Activated B cell treated with CpG ODN at 0.5 μM for 24 hours (primary cell): ENCODE data around the gene ACTC1. TPM values are rescaled to one million over a fixed set of nuclear protein-coding genes. Genes with fewer than 3 reads are reported as not detected.

Source experiments
- ATAC-seq: fragments of 200-7000 bp; cut with Tn5 transposase; one replicate; pipeline ENCODE4 v1.10.0; 2021; ENCODE audit warnings: low read depth, mild to moderate bottlenecking, moderate library complexity
- CTCF ChIA-PET: fragments of 350-600 bp; sonication (Branson Sonifier 250); formaldehyde crosslinking; loops from one replicate; lab custom pipeline; 2021; ENCODE audit warnings: antibody characterized with exemption; lab: Charles Lee
- POLR2A ChIA-PET: fragments of 350-600 bp; sonication (Branson Sonifier 250); formaldehyde crosslinking; loops from one replicate; lab custom pipeline; 2021; ENCODE audit warnings: antibody characterized with exemption; lab: Charles Lee
- DNase-seq: peaks from one replicate; pipeline ENCODE4 v3.0.0; 2022
- H3K27ac Mint-ChIP-seq: one replicate; pipeline ENCODE4 v1.8.0; 2020; ENCODE audit warnings: mixed read lengths
- H3K27me3 Mint-ChIP-seq: one replicate; pipeline ENCODE4 v1.8.0; 2021; ENCODE audit warnings: mixed read lengths
- H3K36me3 Mint-ChIP-seq: one replicate; pipeline ENCODE4 v1.8.0; 2021; ENCODE audit warnings: low read depth, mixed read lengths
- H3K4me1 Mint-ChIP-seq: one replicate; pipeline ENCODE4 v1.8.0; 2021; ENCODE audit warnings: mixed read lengths
- H3K4me3 Mint-ChIP-seq: one replicate; pipeline ENCODE4 v1.8.0; 2020; ENCODE audit warnings: mild to moderate bottlenecking, mixed read lengths
- H3K9me3 Mint-ChIP-seq: one replicate; pipeline ENCODE4 v1.8.0; 2020; ENCODE audit warnings: mixed read lengths
- intact Hi-C: fragments of 100-400 bp; cut with micrococcal nuclease; formaldehyde crosslinking; loops from one replicate; pipeline ENCODE4 v1.15.1; 2024
- total RNA-seq: library from RNA; stranded (reverse); gene quantifications from 2 replicates; pipeline ENCODE4 v1.2.3, GENCODE V29; 2022
- TF ChIP-seq, protein P1 (sequence below): fragments of 200-600 bp; IDR thresholded peaks from one replicate; pipeline ENCODE4 v1.8.0; 2022; ENCODE audit warnings: antibody characterized with exemption, mild to moderate bottlenecking

ACTC1 gene
- not detected in 2 replicates for total RNA-seq

DNA sequence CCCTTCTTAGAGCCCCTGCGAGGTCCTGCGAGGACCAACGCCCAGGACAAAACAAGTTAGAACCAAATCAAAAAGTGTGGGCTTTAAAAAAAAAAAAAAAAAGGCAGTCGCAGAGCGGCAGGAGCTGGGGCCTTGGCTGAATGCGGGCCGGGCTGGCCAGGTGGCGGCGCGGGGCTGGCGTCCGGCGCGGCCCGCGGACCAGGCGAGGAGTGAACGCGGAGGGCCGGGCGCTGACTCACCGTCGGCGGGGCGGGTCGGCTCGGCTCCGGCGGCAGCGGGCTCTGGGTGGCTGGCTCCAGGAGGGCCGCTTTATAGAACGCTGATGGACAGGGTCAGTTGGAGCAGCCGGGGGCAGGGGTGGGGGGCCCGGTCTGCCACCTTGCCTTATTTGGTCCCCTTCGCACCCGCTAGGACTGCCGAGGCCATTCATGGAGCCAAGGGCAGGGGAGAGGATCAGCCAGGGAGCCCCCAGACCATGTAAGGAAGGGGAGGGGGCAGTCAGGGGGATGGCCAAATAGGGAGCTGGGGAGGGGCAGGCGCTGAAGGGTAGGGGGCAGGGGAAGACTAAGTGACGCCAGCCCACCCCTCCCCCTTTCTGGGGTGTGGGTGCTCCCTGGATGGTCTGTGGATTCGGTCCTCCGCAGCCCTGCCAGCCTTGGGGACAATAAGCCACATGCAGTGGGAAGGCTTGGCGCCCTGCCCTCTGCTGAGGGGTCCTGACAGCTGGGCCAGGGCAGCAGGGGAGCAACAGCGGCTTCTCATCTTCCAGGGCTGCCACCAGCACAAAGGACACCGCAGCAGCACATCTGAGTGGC, at the start of gene ACTC1:
Gene ACTC1 (minus strand): TSS at position 283 of the 815 bp plus-strand sequence. CDS start 741 bp downstream, outside the sequence.
- TF ChIP-seq, protein P1, sequence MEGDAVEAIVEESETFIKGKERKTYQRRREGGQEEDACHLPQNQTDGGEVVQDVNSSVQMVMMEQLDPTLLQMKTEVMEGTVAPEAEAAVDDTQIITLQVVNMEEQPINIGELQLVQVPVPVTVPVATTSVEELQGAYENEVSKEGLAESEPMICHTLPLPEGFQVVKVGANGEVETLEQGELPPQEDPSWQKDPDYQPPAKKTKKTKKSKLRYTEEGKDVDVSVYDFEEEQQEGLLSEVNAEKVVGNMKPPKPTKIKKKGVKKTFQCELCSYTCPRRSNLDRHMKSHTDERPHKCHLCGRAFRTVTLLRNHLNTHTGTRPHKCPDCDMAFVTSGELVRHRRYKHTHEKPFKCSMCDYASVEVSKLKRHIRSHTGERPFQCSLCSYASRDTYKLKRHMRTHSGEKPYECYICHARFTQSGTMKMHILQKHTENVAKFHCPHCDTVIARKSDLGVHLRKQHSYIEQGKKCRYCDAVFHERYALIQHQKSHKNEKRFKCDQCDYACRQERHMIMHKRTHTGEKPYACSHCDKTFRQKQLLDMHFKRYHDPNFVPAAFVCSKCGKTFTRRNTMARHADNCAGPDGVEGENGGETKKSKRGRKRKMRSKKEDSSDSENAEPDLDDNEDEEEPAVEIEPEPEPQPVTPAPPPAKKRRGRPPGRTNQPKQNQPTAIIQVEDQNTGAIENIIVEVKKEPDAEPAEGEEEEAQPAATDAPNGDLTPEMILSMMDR: no peak

GRCh38 chr15:34841262-34841725, 45.9 kb upstream of the ACTC1 start:
- Mint-ChIP-seq H3K4me1 (no peaks in the 10 kb centered on the region), H3K36me3 (no peaks in the 10 kb centered on the region), H3K27me3 (peaks cover 2% of the 10 kb centered on the region), H3K27ac (no peak overlapping the region), H3K4me3 (no peak overlapping the region), H3K9me3 (no peaks in the 10 kb centered on the region)
- POLR2A ChIA-PET: no interaction called here
- CTCF ChIA-PET: no interaction called here
- TF ChIP-seq, protein P1: no peak
- ATAC-seq: no peak
- DNase-seq: no peak
- intact Hi-C loops: no loop called here

More for the DNA sequence above, at the start of gene ACTC1:
- Mint-ChIP-seq H3K27me3 (peaks cover 44% of the 10 kb centered on the region), H3K27ac (no peak within 1 kb of the TSS), H3K4me3 (no peak within 1 kb of the TSS), H3K4me1 (no peaks in the 10 kb centered on the region), H3K9me3 (no peaks in the 10 kb centered on the region), H3K36me3 (no peaks in the 10 kb centered on the region)
- DNase-seq: no peak
- POLR2A ChIA-PET: no interaction called here
- CTCF ChIA-PET: no interaction called here
- ATAC-seq: no peak
- intact Hi-C loops: no loop called here

- TF ChIP-seq, protein P1: no peak
- POLR2A ChIA-PET: no interaction called here
- DNase-seq (no peak), ATAC-seq (no peak)
- Mint-ChIP-seq H3K27ac (no peak overlapping the region), H3K4me1 (no peaks in the 10 kb centered on the region), H3K9me3 (no peaks in the 10 kb centered on the region), H3K36me3 (no peaks in the 10 kb centered on the region), H3K27me3 (peaks cover 12% of the 10 kb centered on the region), H3K4me3 (no peak overlapping the region)
- intact Hi-C loops: no loop called here
- CTCF ChIA-PET: no interaction called here
These were observed 42.9 kb upstream of the ACTC1 start for GRCh38 chr15:34838282-34838681.

DNA sequence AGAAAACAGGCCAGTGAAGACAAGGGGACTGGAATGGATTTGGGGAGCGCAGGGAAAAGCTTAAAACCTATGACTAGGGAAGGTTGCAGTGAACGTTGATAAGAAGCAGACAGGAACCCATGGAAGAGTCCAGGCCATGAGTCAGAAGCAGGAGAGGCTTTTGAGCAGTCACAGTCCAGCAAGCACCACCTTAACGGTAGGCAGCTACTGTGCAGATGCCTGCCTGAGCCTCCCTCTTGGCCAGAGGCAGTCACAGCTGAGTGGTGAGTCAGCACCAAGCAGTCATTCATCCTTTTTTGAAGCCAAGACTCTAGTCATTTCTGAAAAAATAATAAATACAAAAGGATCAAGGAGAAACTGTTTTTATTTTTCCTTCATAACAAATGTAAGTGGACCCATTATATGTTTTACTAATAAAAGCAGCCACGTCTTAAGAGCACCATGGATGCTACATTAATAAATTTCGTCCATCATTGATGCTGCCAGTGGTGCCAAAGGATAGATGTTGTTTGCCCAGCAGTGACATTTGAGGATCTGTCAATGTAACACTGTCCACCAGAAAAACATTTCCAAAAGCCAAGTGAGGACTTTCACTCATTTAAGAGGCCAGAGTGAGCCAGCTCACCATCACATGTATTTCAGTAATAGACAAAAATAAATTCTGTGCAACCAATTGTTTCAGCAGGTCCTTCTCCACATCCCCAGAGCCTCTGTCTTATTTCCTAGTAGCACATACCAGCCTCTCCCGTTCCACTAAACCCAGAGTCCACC, 42.1 kb upstream of the ACTC1 start:
- ChIA-PET POLR2A (no interaction called here), CTCF (no interaction called here)
- DNase-seq (no peak), ATAC-seq (no peak)
- intact Hi-C loops: no loop called here
- Mint-ChIP-seq H3K27me3 (peaks cover 12% of the 10 kb centered on the region), H3K9me3 (no peaks in the 10 kb centered on the region), H3K4me1 (no peaks in the 10 kb centered on the region), H3K4me3 (no peak overlapping the region), H3K27ac (no peak overlapping the region), H3K36me3 (no peaks in the 10 kb centered on the region)
- TF ChIP-seq, protein P1: no peak
